HG03571 (cell line): ENCODE results near the gene CRELD1.

Experiments used
- ATAC-seq: cut with Tn5 transposase; IDR thresholded peaks from one replicate; pipeline ENCODE4 v1.9.1; 2021; ENCODE audit not compliant: unreplicated experiment

CRELD1 gene

DNA sequence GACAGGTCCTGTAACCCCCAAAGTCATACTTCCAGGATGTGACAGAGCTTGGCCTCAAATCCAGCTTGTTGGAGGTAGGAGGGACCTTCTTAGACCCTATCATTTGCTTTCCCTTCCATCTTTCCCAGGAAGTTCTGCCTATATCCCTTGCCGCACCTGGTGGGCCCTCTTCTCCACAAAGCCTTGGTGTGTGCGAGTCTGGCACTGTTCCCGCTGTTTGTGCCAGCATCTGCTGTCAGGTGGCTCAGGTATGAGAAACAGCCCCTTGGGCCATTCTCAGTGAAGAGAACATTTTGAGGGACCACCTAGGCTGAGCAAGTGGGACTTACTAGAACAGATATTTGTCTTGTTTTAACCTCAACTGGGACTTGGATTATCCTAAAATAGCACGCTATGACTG lies 29.7 kb upstream of the CRELD1 start:
- ATAC-seq = no peak

DNA sequence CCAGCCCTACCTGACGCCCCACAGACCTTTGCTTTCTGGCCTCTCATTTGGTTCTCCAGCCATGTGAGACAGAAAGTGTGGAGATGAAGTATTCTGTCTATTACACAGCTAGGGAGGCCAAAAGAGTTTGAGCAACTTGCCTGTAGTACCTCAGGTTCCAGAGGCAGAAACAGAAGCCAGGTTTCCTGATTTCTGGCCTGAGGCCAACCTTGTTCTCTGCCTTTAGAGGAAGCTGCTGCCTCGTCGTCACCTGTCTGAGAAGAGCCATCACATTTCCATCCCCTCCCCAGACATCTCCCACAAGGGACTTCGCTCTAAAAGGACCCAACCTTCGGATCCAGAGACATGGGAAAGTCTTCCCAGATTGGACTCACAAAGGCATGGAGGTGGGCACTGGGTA lies 27.2 kb upstream of the CRELD1 start:
- no peak for ATAC-seq

DNA sequence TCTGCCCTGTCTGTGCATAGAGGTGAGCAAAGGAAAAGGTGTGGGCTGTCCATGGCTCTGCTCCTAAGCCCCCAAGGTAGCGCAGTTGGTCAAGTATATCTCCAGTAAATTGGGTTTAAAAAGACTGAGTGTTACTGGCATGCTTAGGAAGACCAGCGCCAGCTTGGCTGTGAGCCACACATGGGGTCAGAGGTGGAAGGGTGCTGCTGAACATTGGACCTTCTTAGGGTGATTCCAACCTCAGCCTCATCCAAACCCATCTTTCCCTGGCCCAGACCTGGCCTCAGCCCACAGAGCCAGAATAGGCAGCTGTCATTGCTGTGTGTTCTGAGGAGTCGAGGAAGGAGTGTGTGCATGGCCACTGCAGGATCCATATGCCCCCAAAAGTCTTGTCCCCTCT lies 25.3 kb upstream of the CRELD1 start:
- no peak for ATAC-seq

DNA sequence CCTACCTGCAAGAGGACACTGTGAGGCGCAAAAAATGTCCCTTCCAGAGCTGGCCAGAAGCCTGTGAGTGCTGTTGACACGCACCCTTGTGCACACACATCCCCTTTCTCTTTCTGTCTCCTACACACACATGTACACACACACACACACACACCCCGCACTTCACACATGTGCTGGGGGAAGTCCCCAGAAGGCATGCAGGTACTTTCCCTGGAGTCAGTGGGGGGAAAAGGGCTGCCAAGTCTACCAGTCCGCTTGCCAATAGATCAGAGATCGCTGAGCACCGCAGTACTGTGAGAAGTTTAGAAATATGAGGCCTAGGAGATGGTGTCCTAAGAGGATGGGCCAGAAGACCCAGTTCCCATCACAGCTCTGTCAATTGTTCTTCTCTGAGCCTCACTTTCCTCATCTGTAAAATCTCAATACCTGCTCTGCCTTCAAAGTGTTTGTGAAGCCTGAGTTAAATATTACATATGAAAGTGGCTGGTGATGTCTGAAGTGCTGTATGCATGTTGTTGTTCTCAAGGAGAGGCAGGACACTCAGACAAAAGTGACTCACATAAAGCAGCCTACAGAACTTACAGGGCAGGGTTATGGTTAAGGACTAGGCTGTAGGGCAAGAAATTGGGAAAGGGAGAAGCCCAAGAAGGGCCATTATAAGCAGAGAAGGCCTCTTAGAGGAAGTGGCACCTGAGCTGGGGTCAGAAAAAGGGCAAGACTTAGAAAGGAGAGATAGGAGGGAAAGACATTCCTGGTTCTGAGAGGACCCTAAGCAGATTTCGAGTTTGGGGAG lies 24.2 kb upstream of the CRELD1 start:
- ATAC-seq = no peak

DNA sequence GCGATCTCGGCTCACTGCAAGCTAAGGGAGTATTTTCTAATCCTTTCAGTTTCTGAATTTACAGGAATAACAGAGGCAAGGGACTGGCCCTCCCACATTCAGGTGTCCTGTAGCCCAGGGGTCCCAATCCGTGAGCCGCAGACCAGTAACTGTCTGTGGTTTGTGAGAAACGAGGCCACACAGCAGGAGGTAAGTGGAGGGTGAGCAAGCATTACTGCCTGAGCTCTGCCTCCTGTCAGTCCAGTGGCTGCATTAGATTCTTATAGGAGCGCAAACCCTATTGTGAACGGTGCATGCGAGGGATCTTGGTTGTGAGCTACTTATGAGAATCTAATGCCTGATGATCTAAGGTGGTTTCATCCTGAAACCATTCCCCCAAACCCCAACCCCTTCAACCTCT lies 21.8 kb upstream of the CRELD1 start:
- ATAC-seq = no peak

DNA sequence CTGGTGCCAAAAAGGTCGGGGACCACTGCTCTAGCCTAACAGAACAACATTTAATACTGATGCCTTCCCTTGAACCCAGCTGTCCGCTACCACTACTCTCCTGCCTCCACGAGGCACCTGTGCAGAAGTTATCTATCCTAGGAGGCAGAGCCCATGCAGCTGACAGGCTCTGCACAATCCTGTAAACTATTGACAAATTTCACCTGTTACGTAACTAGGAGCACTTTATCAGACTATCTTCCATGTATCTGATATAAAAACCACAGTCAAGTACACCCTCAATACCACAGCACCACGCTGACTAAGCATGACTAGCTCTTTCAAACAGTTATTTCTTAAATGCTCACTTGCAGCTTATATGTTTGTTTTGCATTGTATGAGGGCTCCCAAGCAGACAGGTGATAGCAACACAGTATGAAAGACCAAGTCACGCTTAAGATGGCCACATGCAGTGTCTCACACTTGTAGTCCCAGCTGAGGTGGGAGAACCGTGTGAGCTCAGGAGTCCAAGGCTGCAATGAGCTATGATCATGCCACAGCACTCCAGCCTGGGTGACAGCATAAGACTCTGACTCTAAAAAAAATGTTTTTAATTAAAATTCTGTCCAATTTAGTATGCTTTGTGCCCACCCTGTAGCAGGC lies 21.2 kb upstream of the CRELD1 start:
- no peak for ATAC-seq

DNA sequence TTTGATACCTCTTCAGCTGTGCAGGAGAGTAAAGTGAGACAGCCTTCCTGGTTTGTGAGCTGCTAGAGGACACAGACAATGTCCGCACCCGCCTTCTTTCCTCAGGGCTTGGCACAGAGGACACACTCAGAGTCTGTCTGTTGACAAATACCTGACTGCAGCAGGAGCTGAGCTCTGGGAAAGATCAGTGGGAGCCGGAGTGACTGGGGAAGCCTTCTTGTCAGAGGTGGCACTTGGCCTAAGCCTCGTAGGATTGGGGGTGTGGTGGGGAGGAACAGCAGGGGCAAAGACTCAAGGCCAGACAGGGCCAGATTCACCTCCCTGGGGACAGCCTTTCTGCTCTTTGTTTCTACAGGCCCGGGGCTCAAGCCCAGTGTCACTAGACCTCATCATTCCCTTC lies 20.0 kb upstream of the CRELD1 start:
- no peak for ATAC-seq

DNA sequence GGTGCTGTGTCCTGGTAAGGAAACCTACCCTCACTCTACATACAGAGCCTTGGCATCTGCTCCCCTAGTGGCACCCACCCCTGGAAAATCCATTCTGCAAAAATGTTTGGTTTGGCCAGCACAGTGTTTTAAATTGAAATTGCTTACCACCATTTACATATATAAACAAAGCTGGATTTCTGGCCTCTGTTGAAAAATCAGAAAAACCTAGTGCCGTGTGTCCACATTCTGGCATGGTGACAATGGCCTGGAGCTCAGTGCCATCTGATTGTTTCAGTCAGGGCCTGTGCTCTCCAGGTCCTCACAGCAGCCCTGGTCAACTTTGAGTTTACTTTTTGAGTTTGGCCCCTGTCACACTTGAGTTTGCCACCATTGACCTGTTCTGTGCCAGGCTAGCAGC lies 19.6 kb upstream of the CRELD1 start:
- ATAC-seq = no peak

DNA sequence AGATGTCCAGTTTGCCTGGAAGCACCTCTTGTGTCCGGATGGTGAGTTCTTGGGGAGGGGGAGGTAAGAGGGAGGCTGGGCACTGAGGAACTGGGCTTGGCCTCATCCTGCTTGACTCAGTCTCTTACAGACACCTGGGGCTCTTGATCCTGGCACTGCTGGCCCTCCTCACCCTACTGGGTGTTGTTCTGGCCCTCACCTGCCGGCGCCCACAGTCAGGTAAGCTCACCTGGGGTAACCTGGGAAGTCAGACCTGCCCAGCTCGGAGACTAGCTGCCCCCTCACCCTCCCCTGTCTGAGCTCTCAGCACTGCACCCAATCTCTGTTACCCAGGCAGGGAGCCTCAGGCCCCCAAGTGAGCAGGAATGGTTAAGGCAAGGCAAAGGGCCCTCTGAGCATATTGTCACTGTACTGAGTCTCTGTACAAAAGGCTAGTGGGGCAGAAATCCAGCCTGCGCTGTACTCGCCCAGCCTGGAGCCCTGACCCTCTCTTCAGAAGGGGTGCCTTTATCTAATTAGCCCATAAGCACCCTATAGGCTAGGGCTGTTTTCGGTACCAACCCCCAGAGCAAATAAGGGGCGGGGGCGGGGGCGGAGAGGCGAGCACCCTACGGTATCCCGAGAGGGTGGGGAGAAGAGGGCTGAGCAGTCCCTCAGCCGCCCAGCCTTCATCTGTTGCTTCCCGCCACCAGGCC lies 18.9 kb upstream of the CRELD1 start:
- no peak for ATAC-seq

GRCh38 chr3:9915254-9916141 lies 18.1 kb upstream of the CRELD1 start:
- ATAC-seq = no peak

DNA sequence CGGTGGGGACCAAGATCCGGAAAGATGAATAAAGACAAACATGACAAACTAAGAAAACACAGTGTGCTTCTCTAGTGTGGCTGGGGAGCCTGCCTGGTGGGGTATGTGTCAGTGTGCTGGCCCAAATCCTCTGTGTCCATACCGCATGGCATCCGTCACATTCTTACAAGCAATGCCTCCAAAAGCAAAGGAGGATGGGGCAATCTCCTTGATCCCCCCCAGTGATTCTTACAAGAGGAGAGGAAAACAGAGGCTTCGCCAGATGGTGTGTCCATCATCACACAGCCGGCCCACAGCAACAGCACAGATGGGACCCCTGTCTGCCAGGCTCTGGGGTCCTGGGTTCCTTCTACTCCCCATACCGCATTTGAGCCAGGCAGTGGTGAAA lies 17.3 kb upstream of the CRELD1 start:
- ATAC-seq = no peak

DNA sequence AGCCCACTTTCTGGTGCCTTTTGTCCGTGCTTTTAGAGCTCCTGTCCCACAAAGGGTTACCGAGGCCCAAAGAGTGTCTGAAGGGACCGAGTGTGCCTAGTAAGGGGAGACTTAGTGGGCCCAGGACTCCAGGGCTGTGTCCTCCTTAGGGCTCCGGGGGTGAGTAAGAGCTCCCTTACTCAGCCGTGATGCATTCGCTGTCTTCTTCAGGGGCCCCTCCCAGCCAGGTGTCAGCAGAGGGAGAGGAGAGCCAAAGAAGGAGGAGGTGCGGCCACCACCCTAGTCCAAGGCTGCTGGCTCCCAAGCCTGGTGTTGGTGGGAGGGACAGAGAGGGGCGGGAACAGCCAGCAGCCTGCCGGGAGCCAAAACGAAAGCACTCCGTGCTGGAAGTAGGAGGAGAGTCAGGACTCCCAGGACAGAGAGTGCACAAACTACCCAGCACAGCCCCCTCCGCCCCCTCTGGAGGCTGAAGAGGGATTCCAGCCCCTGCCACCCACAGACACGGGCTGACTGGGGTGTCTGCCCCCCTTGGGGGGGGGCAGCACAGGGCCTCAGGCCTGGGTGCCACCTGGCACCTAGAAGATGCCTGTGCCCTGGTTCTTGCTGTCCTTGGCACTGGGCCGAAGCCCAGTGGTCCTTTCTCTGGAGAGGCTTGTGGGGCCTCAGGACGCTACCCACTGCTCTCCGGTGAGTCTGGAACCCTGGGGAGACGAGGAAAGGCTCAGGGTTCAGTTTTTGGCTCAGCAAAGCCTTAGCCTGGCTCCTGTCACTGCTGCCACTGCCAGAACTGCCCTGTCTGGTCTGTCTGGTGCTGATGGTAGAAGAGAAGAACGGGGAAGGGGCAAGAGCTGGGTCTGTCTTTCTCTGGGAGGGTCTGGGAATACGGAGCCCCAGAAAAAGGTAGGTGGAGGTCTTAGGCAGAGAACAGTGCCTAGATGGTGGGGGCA lies 16.6 kb upstream of the CRELD1 start, which contains the start of gene IL17RC:
Gene IL17RC, plus strand, starts transcription at position 365 of the 947 bp plus-strand sequence. Its CDS starts 218 bp downstream, at position 583.
- ATAC-seq = no peak

- no peak for ATAC-seq
Measured at GRCh38 chr3:9917820-9918219, 15.8 kb upstream of the CRELD1 start.

DNA sequence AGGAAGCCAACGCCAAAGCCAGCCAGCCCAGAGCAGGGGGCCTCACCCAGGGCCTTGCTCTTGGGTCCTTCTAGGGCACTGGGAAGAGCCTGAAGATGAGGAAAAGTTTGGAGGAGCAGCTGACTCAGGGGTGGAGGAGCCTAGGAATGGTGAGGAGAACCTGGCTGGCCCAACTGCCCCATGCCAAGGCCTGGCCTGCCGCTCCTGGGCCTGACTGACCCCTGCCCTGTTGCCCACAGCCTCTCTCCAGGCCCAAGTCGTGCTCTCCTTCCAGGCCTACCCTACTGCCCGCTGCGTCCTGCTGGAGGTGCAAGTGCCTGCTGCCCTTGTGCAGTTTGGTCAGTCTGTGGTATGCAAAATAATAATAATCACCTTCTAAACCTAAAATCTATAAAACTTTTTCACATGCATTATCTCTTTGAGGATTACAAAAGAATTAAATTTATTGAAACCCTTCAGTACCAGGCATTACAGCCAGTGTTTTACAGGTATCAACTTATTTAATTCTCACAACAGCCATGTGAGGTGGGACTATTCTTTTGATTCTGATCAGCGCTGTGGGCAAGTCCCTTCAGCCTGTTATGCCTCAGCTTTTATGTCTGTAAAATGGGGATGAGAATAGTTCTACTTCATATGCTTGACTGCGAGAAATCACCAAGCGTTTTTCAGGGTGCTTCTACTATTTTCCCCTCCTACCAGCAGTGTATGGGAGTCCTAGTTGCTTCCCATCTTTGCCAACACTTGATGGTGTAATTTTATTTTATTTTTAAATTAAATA lies 15.2 kb upstream of the CRELD1 start:
- no peak for ATAC-seq

DNA sequence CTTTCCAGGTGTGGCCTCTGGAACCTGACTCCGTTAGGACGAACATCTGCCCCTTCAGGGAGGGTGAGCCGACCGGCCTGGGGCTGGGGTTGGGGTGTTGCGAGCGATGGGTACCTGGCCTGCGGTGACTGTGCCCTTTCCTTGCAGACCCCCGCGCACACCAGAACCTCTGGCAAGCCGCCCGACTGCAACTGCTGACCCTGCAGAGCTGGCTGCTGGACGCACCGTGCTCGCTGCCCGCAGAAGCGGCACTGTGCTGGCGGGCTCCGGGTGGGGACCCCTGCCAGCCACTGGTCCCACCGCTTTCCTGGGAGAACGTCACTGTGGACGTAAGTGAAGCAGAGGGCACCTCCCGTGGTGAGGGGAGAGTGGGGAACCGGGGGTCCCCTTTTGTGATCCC lies 5.5 kb upstream of the CRELD1 start:
- ATAC-seq = no peak

- ATAC-seq = no peak
Measured at GRCh38 chr3:9930804-9931418, 2.7 kb upstream of the CRELD1 start.

GRCh38 chr3:9932535-9932842 lies 1.1 kb upstream of the CRELD1 start:
- no peak for ATAC-seq

- peak; percentile 63 for ATAC-seq
Measured at GRCh38 chr3:9932843-9933560, 632 bp upstream of the CRELD1 start.
